GM21390 (cell line): ENCODE measurements around the gene CCZ1.
"Not testable (repeated sequence)": the region's sequence is repeated elsewhere in the genome, so short reads cannot be mapped to it uniquely, and the experiment has no call there.

Experiments
- ATAC-seq: cut with Tn5 transposase; IDR thresholded peaks from one replicate; pipeline ENCODE4 v1.9.1; 2021; ENCODE audit not compliant: unreplicated experiment

CCZ1 gene

DNA sequence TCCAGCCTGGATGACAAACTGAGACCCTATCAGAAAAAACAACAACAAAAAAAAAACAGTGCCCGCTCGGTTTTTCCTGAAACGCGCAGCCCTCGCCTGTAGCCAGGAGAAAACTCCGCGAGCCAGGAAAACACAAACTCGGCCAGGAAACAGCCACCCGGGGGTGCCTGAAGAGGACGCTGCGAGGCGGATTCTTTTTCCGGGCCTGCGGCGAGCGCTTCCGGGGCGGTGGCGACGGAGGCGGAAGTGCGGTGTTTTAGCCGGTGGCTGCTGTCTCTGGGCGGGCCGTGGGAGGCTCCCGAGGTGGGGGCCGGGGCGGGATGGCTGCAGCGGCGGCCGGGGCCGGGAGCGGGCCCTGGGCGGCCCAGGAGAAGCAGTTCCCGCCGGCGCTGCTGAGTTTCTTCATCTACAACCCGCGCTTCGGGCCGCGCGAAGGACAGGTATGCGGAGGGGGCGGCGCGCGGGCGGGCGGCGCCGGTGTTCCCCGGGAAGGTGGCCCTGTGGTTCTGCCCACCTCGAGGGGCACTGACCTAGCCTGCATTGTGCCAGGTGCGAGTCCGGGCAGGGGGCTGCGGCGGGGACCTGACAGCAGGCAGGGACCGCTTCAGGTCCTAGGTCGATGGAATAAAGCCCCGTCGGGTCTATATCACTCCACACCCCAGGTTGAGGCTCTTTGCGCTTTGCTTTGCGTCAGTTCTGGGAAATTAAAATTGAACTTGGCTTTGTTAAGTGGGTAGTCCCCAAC is at the start of gene CCZ1:
CCZ1 (plus strand) TSS at position 254 of the 745 bp plus-strand sequence; CDS start at position 321, 67 bp downstream.
- ATAC-seq: peak; percentile 91

DNA sequence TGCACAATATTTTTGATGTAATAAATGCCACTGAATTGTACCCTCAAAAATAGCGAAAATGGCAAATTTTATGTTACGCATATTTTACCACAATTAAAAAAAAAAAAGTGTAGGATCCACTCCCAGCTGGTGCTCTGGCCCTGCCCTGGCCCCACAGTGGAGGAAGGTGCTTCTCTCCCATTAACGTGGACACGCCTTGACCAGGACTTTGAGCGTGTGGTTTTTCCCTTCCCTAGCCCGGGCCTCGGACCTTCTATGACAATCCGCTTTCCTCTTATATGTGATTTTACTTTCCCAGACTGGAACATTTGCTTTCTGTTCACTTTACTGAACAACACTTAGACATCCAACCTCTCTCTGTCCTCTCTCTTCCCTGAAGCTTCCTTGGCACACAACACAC is 47.6 kb upstream of the CCZ1 start:
- no peak for ATAC-seq

DNA sequence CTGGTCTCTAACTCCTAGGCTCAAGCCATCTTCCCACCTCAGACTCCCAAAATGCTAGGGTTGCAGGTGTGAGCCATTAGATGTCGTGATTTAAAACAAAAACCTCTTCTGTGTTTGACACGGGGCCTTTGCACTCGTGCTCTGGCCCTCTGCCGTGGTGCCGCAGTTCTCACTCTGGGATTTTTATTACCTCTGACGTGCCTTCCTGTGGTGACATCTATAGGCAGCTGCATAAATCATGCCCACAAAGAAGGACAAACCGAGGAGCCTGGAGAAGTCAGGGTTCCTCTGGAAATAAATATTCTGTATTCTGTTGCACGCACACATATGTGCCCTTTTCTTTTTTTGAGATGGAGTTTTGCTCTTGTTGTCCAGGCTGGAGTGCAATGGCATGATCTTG is 43.8 kb upstream of the CCZ1 start:
- no peak for ATAC-seq

DNA sequence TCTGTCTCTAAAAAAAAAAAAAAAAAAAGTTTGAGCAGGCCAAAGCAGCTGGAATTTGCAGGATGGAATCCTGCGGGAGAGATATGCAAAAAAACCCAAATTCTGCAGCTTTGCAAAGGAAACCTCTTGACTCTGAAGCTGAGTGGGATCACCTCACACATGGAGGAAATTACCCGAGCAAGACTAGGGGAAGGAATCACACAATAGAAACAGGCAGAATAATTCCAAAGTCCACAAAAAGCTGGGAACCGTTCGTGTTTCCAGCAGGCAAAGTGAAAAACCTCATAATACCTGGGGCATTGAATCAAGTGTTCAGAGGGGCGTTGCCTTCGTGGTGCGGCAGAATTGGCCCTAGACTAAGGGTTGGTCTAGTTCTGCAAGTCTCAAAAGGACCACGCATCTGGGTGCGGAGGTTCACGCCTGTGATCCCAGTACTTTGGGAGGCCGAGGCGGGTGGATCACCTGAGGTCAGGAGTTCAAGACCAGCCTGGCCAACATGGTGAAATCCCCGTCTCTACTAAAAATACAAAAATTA is 41.4 kb upstream of the CCZ1 start:
- ATAC-seq: not testable (repeated sequence)

DNA sequence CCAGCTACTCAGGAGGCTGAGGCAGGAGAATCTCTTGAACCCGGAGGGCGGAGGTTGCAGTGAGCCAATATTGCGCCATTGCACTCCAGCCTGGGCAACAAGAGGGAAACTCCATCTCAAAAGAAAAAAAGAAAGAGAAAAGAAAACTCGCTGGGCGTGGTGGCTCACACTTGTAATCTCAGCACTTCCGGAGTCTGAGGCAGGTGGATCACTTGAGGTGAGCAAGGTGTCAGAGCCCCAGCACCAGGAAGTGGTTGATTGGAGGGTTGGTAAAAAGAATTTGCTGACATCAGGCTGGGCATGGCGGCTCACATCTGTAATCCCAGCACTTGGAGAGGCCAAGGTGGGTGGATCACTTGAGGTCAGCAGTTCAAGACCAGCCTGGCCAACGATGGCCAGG is 40.0 kb upstream of the CCZ1 start:
- ATAC-seq: not testable (repeated sequence)

DNA sequence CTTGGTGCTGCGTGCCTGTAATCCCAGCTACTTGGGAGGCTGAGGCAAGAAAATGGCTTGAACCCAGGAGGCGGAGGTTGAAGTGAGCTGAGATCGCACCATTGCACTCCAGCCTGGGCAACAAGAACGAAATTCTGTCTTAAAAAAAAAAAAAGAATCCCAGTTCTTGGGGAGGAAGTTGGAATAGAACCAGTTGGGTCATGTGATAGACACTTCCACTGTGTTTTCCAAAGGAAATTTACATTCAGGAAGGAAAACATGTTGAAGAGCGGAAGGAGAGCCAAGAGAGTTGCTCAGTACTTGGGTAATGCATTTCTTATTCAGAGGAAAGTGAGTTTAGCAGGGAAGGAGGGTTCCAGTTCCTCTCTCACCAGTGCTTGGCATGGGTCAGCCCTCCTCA is 37.3 kb upstream of the CCZ1 start:
- not testable (repeated sequence) for ATAC-seq

DNA sequence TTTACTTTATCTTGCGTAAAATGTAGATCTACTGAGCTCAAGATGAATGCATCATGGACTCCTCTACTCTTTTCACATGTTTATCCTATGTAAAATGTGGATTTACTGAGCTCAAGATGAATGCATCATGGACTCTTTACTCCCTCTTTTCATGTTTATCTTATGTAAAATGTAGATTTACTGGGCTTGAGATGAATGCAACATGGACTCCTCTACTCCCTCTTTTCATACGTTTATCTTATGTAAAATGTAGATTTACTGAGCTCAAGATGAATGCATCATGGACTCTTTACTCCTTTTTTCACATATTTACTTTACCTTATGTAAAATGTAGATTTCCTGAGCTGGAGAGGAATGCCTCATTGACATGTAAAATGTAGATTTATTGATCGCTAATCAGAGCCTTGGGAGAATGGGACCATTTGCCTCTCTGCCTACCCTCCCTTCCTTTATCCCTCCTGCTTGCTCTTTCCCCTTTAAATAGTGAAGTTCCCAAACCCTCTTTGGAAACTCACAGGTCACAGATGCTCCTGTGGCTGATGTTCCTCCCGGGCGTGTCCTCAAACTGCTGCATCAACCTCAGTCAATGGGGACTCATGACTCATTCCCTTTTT is 35.7 kb upstream of the CCZ1 start:
- not testable (repeated sequence) for ATAC-seq

DNA sequence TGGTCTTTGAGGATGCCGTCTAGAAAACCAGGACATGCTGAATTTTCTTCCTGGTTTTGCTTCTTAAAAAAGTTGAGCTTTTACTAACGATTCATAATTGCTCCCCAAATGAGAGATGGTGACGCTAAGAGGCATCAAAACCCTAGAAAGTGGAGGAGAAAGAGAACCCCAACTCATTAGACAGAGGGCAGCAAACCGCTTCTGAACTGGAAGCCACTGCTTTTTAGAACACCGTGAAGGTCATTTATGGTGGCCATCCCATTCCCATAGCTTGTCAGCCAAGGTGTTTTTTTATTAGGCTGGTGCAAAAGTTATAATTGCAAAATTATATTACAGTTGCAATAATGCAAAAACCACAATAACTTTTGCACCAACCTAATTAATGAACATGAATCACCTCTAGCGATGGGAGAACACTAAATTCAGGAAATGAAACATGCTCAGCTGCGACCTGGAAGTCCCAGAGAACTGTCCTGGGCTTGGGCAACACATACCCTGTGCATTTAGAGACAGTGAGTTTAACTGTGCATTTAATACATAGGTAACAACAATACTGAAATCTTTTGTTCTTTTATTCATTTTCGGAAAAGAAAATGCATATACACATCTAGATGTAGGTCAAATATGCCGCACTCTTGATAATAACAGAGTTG is 33.1 kb upstream of the CCZ1 start:
- ATAC-seq: not testable (repeated sequence)

DNA sequence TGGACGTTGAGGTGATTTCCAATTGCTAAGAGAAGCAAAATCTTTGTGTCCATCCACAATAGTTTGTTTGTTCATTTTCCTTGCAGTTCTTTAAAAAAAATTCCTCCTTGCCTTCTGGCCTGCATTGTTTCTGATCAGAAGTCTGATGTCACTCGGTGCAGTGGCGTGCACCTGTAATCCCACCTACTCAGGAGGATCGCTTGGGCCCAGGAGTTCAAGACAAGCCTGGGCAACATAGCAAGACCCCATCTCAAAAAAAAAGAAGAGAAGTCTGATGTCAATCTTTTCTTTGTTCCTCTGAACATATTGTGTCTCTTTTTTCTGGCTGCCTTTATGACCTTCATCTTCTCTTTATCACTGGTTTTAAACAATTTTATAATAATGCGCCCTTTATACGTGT is 31.5 kb upstream of the CCZ1 start:
- ATAC-seq: no peak

DNA sequence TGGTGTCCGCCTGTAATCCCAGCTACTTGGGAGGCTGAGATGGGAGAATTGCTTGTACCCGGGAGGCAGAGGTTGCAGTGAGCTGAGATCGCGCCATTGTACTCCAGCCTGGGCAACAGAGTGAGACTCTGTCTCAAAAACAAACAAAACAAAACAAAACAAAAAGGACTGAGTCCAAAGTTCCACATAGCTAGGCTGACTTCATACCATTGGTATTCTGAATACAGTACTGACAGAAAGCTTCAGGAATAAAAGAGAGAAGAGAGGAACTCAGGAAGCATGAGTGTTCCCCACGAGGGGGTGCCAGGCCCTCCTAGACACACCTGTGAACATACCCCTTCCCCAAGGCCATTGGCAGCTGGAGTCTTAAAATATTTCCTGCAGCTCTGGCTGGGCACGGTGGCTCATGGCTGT is 29.6 kb upstream of the CCZ1 start:
- ATAC-seq: not testable (repeated sequence)

DNA sequence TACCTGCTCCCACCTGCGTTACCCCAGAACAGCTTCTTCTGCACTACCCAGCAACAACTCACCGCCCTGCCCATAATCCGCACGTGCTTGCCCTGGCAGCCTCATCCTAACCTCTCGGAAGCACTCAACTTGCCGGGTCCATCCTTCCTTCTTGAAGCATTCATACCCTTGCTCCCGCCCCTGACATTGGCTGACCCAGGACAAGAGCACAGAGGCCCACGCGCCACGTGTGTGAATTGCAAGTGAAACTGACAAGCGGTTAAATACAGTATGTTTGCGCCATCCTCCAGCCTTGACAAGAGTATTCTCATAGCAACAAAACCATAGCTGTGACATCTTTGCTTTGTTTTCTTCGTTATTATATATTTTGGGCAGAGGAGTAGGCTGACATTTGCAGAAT is 28.8 kb upstream of the CCZ1 start:
- no peak for ATAC-seq

DNA sequence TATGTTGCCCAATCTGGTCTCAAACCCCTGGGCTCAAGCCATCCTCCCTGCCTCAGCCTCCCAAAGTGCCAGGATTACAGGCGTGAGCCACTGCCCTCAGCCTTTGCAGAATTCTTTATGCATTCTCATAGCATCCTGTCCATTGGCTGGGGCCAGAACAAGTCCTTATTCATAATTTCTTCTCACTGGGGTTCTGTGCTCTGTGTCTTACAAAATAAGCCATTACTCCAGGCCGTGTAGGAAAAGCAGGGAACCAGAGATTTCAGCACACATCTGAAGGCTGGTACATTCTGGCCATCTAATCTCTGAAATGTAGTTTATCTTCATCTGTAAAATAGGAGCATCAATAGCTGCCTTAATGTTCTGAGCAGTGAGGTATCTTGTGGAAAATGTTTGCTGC is 28.2 kb upstream of the CCZ1 start:
- ATAC-seq: no peak

DNA sequence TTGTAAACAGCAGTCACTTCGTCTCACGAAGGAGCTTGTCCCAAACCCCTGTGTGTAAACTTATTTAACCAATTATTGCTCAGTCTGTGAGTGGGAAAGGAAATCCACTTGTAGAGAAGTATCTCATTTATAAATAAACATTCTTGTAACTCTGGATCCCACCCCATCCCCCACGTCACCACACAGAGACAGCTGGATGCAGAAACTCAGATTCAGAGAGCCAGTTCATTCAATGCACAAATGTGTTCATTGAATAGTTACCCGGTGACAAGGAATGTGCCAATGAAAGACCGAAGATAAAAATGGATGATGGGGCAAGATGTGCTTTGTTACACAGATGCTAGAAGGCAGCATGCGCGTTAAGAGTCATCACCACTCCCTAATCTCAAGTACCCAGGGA is 26.2 kb upstream of the CCZ1 start:
- ATAC-seq: no peak

DNA sequence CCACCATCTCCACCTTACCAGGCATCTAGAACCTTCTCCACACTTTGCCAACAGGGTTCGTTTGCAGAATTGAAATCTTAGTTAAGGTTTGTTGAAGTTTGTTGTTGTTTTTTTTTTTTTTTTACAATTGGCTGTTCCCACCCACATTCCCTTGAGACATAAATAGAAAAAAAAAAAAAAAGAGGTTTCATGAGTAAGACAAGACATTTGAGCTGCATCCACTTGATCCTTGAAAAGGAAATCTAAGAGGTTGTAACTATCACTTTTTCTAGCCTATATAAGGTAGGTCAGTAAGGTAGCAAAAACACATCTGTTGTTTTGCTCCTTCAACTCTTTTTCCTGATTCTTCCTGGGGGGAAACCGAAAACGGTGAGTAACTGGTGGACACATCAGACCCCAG is 18.9 kb upstream of the CCZ1 start:
- ATAC-seq: not testable (repeated sequence)

DNA sequence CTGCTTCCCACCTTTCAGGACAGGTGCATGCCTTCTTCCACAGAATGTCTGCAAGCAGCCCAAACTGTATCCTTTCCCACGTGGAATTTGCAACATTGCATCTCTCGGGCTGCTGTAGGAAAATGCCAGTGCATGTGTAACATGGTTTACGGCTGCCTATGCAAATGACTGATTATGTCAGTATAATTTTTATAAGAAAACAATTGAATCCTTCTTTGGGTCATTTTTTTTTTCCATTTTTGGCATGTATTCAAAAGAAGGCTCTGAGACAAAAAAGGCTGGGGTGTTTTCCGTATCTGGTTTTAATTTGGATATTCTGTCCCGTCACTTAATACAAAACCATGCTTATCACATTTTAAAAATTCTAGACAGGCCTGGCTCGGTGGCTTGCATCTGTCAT is 18.4 kb upstream of the CCZ1 start:
- not testable (repeated sequence) for ATAC-seq

DNA sequence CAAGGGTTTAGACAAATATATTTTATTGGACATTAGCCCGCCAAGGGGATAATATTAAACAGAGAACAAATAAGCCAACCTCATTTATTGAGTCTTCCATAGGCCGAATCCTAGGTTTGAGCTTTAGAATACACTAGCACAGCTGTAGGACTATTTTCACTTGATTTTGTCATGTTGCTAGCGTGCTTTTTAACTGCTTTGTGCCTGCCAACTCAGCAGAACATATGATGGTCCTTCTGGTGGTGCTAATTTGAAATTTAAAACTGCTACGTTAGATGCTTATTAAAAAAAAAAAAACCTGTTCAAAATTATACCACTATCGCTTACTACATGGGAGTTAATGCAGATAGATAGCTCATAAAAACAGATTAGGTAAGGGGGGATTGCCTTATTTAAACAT is 14.1 kb upstream of the CCZ1 start:
- not testable (repeated sequence) for ATAC-seq

DNA sequence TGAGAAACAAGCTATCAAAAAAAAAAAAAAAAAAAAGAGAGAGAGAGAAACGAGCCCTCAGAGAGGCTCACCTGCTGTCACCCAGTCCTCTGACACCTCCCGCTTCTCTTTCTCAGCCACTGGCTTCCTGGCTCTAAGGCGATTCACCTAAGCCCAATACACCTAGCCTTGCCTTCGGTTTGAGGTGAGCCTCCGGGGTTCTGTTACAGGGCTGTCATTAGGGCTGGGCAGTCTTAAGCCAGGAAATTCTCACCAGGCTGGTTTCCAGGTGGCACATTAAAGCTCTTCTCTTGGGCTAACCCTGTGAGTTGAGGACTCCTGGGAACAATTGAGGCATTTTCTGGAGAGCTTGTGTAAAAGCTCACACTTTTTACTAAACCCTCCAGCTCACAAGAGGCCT is 10.5 kb upstream of the CCZ1 start:
- not testable (repeated sequence) for ATAC-seq

DNA sequence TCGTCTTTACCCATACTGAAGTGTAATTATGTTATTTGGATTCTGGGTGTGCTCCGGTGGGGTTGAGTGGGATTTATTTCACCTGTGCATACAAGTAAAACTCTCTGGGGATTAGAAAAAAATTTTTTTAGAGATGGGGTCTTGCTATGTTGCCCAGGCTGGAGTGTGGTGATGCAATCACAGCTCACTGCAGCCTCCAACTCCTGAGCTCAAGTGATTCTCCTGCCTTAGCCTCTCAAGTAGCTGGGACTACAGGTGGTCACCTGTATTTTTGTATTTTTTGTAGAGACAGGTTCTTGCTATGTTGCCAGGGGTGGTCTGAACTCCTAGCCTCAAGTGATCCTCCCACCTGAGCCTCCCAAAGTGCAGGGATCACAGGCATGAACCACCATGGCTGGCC is 8.3 kb upstream of the CCZ1 start:
- ATAC-seq: not testable (repeated sequence)

DNA sequence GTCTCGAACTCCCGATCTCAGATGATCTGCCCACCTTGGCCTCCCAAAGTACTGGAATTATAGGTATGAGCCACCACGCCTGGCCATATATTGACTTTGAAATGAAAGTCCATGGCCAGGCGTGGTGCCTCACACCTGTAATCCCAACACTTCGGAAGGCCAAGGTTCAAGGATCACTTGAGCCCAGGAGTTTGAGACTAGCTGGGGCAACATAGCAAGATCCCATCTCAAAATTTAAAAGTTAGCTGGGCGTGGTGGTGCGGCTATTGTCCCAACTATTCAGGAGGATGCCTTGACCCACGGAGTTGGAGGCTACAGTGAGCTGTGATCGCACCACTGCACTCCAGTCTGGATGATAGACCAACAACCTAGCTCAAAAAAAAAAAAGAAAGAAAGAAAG is 6.0 kb upstream of the CCZ1 start:
- ATAC-seq: no peak

DNA sequence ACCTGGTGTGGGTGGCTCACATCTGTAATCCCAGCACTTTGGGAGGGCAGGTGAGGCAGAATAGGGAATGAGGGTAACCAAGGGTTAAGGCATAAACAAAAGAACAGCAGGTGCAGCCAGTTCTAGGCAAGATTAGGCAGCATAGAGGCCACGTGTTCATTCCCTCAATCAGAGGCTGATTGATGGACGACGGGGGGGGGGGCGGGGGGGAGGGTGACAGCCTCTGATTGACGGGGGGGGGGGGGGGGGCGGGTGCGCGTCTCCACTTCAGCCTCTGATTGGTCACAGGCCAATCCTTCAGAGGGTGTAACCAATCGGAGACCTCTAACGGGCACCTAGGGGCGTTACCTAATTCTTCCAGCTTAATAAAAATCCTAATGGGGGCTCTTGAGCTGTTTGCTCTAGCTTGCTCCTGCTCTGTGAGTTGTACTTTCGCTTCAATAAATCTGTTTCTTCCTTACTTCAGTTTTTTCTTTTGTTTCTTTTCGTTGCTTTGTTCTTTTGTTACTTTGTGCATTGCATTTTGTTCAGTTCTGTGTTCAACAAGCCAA is 1.1 kb upstream of the CCZ1 start:
- ATAC-seq: not testable (repeated sequence)

DNA sequence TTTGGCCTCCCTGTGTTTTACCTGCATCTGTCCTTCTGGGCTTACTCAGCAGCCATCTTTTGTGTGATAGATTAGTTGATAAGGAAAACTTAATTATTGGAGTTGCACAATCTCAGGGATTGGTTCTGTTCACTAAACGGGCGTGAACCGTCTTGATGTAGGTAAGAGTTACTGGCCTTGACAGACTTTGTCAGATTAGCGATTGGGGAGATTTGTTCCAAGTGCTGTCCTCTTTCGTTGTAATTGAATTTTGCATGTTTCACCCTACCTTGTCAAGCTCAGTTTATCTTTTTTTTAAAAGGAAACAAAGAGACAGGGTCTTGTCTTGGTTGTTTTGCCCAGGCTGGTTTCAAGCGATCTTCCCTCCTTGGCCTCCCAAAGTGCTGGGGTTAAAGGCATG is 4.5 kb downstream of the CCZ1 start:
- ATAC-seq: not testable (repeated sequence)

DNA sequence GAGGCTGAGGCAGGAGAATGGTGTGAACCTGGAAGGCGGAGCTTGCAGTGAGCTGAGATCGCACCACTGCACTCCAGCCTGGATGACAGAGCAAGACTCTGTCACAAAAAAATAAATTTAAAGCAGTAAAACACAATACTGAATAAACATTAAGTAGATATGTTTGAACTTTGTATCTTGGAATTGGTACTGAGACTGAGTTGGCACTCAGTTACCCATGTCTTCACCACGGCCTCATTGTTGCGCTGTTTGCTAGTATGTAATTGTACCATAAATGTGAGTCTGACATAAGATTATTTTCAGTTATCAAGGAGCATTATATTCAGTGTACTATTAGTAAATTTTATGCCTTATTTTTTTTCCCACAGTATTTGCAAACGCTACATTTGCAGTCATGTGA is 6.2 kb downstream of the CCZ1 start:
- not testable (repeated sequence) for ATAC-seq
